HG03280 (cell line): ENCODE data around the gene SLBP.

Source experiments
- ATAC-seq: cut with Tn5 transposase; IDR thresholded peaks from one replicate; pipeline ENCODE4 v1.9.1; 2021; ENCODE audit warnings: mild to moderate bottlenecking, moderate library complexity; ENCODE audit not compliant: unreplicated experiment

SLBP gene

GRCh38 chr4:1658146-1658545, 54.0 kb downstream of the SLBP start:
- no peak for ATAC-seq

GRCh38 chr4:1656986-1657385, 55.1 kb downstream of the SLBP start:
- ATAC-seq: no peak

GRCh38 chr4:1656132-1656531, 56.0 kb downstream of the SLBP start:
- no peak for ATAC-seq

- ATAC-seq: no peak
These were observed 56.4 kb downstream of the SLBP start for GRCh38 chr4:1655676-1656075.

- ATAC-seq: no peak
These were observed 57.0 kb downstream of the SLBP start for GRCh38 chr4:1655081-1655480.

- no peak for ATAC-seq
These were observed 57.7 kb downstream of the SLBP start for GRCh38 chr4:1654216-1654955.

GRCh38 chr4:1653776-1654175, 58.3 kb downstream of the SLBP start:
- no peak for ATAC-seq

- no peak for ATAC-seq
These were observed 60.0 kb downstream of the SLBP start for GRCh38 chr4:1652088-1652487.

GRCh38 chr4:1651609-1652008, 60.5 kb downstream of the SLBP start:
- no peak for ATAC-seq

- no peak for ATAC-seq
These were observed 63.2 kb downstream of the SLBP start for GRCh38 chr4:1648962-1649361.

GRCh38 chr4:1647432-1647831, 64.7 kb downstream of the SLBP start:
- no peak for ATAC-seq

GRCh38 chr4:1646690-1647089, 65.4 kb downstream of the SLBP start:
- ATAC-seq: no peak

- no peak for ATAC-seq
These were observed 67.0 kb downstream of the SLBP start for GRCh38 chr4:1644891-1645657.

GRCh38 chr4:1643971-1644735, 68.0 kb downstream of the SLBP start:
- ATAC-seq: no peak
